ENCODE data around the gene HIPK2.

The HIPK2 gene

DNA sequence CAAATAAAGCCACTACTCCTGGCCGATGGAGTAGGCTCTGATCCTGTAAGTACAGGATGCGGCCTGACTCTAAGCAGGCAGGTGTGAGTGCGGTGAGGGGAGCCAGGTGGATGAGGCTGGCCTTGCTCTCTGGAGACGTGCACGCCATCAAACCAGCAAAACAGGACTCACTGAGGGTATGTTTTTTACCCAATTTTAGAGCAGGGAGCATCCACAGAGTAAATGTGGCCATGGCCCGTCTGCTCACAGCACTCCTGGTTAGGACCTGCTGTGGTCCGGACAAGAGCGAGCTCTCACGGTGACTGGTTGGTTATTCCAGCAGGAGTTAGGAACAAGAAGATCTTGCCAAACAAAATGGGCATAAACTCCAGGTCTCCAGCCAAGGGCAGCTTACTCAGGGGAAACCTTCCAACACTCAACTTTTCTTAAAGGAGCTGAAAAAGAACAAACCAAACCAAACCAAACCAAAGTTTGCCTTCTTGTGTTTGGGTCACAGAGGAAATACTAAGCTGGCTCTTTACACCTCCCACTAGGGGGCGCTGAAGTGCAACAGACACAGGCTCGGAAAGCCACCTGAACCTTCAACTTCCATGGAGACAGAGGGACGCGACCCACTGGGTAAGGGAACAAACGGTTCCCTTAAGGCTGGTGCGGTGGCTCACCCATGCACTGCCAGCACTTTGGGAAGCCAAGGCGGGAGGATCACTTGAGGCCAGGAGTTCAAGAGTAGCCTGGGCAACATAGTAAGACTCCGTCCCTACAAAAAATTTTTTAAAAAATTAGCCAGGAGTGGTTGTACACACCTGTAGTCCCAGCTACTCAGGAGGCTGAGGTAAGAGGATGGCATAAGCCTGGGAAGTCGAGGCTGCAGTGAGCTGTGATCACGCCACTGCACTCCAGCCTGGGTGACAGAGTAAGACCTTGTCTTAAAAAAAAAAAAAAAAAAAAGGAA, 131.9 kb downstream of the HIPK2 start:
- peak; percentile 25 for DNase-seq

GRCh38 chr7:139643951-139644585, 133.7 kb downstream of the HIPK2 start:
- DNase-seq, result no peak

DNA sequence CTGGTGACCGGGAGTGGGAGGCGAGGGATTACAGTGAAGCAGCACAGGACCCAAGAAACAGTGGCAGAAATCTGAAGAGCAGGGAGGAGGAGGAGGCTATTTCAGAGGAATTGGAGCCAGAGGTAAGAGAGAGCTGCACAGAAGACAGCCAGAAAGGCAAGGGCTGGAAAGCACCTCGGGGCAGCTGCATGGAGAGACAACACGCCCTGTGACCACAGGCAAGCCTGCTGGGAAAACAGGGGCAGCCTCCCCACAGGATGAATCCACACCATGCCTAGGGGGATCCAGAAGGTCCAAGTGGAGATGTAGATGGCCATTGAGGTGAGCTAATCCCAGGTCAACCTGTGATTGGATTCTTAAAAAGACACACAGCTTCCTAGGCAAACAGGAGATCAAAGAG, 135.5 kb downstream of the HIPK2 start:
- no peak for DNase-seq

DNA sequence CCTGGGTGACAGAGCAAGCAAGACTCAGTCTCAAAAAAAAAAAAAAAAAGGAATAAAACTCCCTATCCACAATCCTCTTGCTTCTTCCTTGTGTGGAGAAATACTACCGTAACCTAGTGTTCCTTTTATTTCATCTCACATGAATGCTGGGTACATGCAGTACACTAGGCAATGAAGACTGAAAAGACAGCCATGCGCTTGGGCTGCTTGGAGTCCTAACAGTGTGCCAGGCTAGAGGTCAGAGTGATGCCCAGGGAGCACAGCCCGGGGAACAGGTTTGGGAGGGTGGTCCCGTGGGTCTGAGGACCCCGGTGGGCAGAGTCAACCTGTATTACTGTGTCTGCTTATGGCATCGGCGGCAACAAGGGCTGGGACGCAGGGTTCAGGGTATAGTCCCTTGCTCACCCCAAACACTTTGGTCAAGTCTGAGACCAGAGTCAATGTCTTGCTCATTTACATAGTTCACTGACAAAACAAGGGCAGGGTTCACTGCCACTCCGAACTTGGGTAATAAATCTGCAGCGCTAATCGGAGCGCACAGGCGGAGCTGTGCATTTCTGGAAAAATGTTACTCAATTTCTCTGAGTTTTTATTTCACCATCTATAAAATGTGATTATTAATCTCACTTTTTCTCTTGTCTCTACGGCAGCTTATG, 136.3 kb downstream of the HIPK2 start:
- DNase-seq, result no peak

- no peak for DNase-seq
These were observed 137.1 kb downstream of the HIPK2 start for GRCh38 chr7:139640681-139641080.

DNA sequence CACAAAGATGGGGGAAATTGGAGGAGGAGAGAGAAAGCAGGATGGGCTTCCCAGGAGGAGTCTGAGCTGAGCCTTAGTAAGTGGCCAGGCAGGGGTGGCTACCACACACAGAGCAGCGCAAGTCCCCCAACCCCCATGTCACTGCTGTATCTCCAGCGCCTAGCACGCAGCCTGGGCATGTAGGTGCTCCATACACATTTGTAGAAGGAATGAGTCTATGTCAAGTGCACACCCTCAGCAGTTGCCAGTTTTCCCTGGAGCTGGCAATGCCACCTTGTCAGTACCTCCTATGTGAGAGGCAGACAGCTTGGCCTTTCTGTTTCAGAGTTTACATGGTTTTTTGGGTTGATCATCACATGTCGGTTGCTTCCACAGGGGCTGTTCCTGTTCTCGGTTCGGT, 138.2 kb downstream of the HIPK2 start:
- DNase-seq, result no peak

- peak; percentile 16 for DNase-seq
These were observed 142.1 kb downstream of the HIPK2 start for GRCh38 chr7:139635526-139636302.

GRCh38 chr7:139634087-139634486, 143.7 kb downstream of the HIPK2 start:
- DNase-seq, result no peak

GRCh38 chr7:139631520-139632031, 146.2 kb downstream of the HIPK2 start:
- DNase-seq, result peak; percentile 37

GRCh38 chr7:139630643-139631519, 146.9 kb downstream of the HIPK2 start:
- DNase-seq, result peak; percentile 78

GRCh38 chr7:139629392-139630082, 148.3 kb downstream of the HIPK2 start:
- DNase-seq, result peak; percentile 9

- no peak for DNase-seq
These were observed 150.0 kb downstream of the HIPK2 start for GRCh38 chr7:139627831-139628230.

- peak; percentile 98 for DNase-seq
These were observed 151.0 kb downstream of the HIPK2 start for GRCh38 chr7:139626817-139627216.

DNA sequence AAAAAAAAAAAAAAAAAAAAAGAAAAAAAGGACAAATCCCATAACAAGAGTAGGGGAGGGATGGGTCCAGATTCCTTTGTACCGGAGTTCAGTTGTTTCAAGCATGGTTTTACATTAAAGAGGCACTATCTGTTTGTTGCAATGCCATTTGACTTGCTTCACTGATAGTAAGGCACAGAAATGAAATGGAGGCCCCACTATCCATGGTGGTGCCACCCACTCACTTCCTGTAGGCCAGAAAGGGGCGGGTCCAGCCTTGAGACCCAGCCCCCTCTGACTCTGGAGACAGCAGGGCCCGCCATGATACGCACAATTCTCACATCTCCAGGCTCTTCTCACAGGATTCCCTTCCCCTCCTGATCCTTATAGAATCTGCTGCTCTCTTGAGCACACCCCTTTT, 154.3 kb downstream of the HIPK2 start:
- no peak for DNase-seq

GRCh38 chr7:139620676-139621344, 157.0 kb downstream of the HIPK2 start:
- no peak for DNase-seq

- DNase-seq, result no peak
These were observed 158.5 kb downstream of the HIPK2 start for GRCh38 chr7:139619367-139619657.

DNA sequence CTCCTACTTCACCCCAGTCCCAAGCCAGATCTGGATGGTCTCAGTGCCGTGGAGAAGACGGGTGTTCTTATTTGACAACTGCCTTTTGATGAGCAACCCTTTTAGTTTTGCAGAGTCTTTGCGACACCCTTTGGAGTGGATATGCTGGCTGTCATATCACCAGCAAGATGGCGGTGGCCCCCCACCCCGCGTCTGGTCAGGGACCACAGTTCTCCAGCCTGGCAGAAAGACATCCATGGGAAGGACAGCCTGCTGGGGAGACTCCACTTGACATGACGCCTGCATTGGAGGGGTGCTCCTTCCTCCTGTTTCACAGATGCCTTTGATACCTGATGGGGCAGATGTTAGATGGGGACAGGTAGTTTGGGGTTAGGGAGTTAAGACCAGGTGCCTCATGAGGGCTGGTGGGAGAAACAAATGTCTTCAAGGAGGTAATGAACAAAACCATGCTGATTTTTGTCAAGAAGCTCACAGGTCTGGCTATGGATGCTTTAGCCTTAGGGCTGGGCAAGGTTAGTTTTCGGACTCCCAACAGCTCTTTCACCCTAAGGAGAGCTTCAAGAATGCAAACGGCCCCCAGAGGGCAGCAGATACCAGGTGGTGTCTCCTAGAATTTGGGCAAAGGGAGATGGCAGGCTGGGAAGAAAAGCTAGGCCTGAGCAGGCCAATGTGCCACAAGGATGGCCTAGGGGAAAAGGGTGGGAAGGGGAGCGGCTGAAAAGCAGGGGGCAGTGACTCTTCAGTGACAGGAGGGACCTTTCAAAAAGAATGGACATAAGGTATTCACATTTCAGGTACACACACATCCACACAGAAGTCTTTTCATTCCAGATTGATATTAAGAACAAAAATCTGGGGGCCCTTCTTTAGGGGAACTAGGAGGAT, 159.1 kb downstream of the HIPK2 start:
- no peak for DNase-seq

GRCh38 chr7:139617074-139617473, 160.7 kb downstream of the HIPK2 start:
- no peak for DNase-seq

GRCh38 chr7:139614886-139615285, 162.9 kb downstream of the HIPK2 start:
- no peak for DNase-seq
